Measurements from ENCODE around the gene TFPI.

DNA sequence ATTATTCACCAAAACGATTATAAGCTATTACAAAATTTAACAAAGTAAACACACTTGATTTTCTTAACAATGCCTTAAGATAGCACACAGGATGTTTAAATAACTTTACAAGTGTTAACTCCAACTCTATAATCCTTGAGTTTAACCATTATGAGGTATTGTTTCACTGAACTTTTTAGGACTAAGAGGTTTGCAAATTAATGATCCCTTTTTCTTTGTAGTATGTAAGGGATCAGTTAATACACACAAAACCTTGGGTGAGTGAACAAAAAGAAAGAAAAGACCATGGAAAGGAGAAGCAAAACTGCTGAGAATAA, 21.5 kb upstream of the TFPI start:
- TF ChIP-seq, protein P1, sequence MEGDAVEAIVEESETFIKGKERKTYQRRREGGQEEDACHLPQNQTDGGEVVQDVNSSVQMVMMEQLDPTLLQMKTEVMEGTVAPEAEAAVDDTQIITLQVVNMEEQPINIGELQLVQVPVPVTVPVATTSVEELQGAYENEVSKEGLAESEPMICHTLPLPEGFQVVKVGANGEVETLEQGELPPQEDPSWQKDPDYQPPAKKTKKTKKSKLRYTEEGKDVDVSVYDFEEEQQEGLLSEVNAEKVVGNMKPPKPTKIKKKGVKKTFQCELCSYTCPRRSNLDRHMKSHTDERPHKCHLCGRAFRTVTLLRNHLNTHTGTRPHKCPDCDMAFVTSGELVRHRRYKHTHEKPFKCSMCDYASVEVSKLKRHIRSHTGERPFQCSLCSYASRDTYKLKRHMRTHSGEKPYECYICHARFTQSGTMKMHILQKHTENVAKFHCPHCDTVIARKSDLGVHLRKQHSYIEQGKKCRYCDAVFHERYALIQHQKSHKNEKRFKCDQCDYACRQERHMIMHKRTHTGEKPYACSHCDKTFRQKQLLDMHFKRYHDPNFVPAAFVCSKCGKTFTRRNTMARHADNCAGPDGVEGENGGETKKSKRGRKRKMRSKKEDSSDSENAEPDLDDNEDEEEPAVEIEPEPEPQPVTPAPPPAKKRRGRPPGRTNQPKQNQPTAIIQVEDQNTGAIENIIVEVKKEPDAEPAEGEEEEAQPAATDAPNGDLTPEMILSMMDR (IDR thresholded peaks at IDR 0.05; ENCODE audit: insufficient read depth, low read length, poor library complexity, severe bottlenecking), result no peak
- no peak for TF ChIP-seq EZH2phosphoT487 (conservative IDR thresholded peaks at IDR 0.05; ENCODE audit: low read length)

All from SU-DHL-6 (cell line).